Mononuclear cell (primary cell): ENCODE results near the gene ARID3C. TPM values are rescaled to one million over a fixed set of nuclear protein-coding genes. Genes with fewer than 3 reads are reported as not detected.

Experiments used
- H3K27me3 ChIP-seq: 2 replicates; pipeline ENCODE4 v1.6.0; 2011; ENCODE audit warnings: low read length, control low read depth; ENCODE audit not compliant: insufficient read depth
- H3K4me1 ChIP-seq: 2 replicates; pipeline ENCODE4 v1.5.1; 2011; ENCODE audit warnings: mild to moderate bottlenecking, low read length, control low read depth; ENCODE audit not compliant: insufficient read depth
- H3K4me3 ChIP-seq: 2 replicates; pipeline ENCODE4 v1.5.1; 2011; ENCODE audit warnings: mild to moderate bottlenecking, low read length, moderate library complexity
- H3K9me3 ChIP-seq: 2 replicates; pipeline ENCODE4 v1.5.1; 2011; ENCODE audit warnings: low read depth, mild to moderate bottlenecking, control low read depth, low read length
- total RNA-seq: library from RNA; depleted of rRNA; stranded (reverse); fragments of >200 nt; gene quantifications from one replicate; pipeline ENCODE4 v1.2.3, GENCODE V29; 2012

Gene ARID3C
- total RNA-seq, 1 donor, result not detected

- no peak overlapping the region for H3K4me3 ChIP-seq
- no peaks in the 10 kb centered on the region for H3K9me3 ChIP-seq
- no peaks in the 10 kb centered on the region for H3K4me1 ChIP-seq
- H3K27me3 ChIP-seq, result peaks cover under 1% of the 10 kb centered on the region
These were observed 26.8 kb downstream of the ARID3C start for GRCh38 chr9:34601937-34602573.

GRCh38 chr9:34600908-34601307 is 28.0 kb downstream of the ARID3C start:
- H3K4me3 ChIP-seq, result no peak overlapping the region
- peaks cover 2% of the 10 kb centered on the region for H3K27me3 ChIP-seq
- no peaks in the 10 kb centered on the region for H3K4me1 ChIP-seq
- no peaks in the 10 kb centered on the region for H3K9me3 ChIP-seq

GRCh38 chr9:34599546-34599945 is 29.3 kb downstream of the ARID3C start:
- Histone ChIP-seq H3K4me3 (no peak overlapping the region), H3K27me3 (peaks cover 9% of the 10 kb centered on the region), H3K9me3 (no peaks in the 10 kb centered on the region), H3K4me1 (no peaks in the 10 kb centered on the region)

GRCh38 chr9:34594177-34594576 is 34.7 kb downstream of the ARID3C start:
- Histone ChIP-seq H3K9me3 (no peaks in the 10 kb centered on the region), H3K27me3 (peaks cover 51% of the 10 kb centered on the region)

GRCh38 chr9:34592895-34593601 is 35.8 kb downstream of the ARID3C start:
- H3K4me1 ChIP-seq, result peaks cover 34% of the 10 kb centered on the region
- H3K4me3 ChIP-seq, result no peak overlapping the region
- H3K27me3 ChIP-seq, result peaks cover 62% of the 10 kb centered on the region
- no peaks in the 10 kb centered on the region for H3K9me3 ChIP-seq

More at GRCh38 chr9:34594177-34594576, 34.7 kb downstream of the ARID3C start:
- H3K4me1 ChIP-seq, result peaks cover 34% of the 10 kb centered on the region
- H3K4me3 ChIP-seq, result no peak overlapping the region

GRCh38 chr9:34591917-34592866 is 36.7 kb downstream of the ARID3C start:
- Histone ChIP-seq H3K4me3 (no peak overlapping the region), H3K4me1 (peaks cover 34% of the 10 kb centered on the region), H3K9me3 (no peaks in the 10 kb centered on the region), H3K27me3 (peaks cover 71% of the 10 kb centered on the region)

- Histone ChIP-seq H3K9me3 (no peaks in the 10 kb centered on the region), H3K4me1 (peaks cover 34% of the 10 kb centered on the region), H3K27me3 (peaks cover 77% of the 10 kb centered on the region), H3K4me3 (peak overlapping the region; percentile 19)
These were observed 37.5 kb downstream of the ARID3C start for GRCh38 chr9:34591248-34591916.

- no peaks in the 10 kb centered on the region for H3K9me3 ChIP-seq
- H3K27me3 ChIP-seq, result peaks cover 84% of the 10 kb centered on the region
- H3K4me1 ChIP-seq, result peaks cover 34% of the 10 kb centered on the region
- H3K4me3 ChIP-seq, result peak overlapping the region; percentile 19
These were observed 38.3 kb downstream of the ARID3C start for GRCh38 chr9:34590381-34591247.

- Histone ChIP-seq H3K4me3 (no peak within 1 kb of the TSS), H3K9me3 (no peaks in the 10 kb centered on the region), H3K27me3 (peaks cover 83% of the 10 kb centered on the region), H3K4me1 (peaks cover 34% of the 10 kb centered on the region)
These were observed 39.1 kb downstream of the ARID3C start, which contains the start of gene CNTFR for GRCh38 chr9:34589636-34590380. Gene CNTFR, minus strand, starts transcription at chr9:34589724. Its CDS starts 20,743 bp downstream, at chr9:34568981.

- Histone ChIP-seq H3K27me3 (peaks cover 82% of the 10 kb centered on the region), H3K4me1 (peaks cover 34% of the 10 kb centered on the region), H3K9me3 (no peaks in the 10 kb centered on the region), H3K4me3 (no peak overlapping the region)
These were observed 39.9 kb downstream of the ARID3C start for GRCh38 chr9:34588671-34589635.

GRCh38 chr9:34587271-34587670 is 41.6 kb downstream of the ARID3C start:
- no peak overlapping the region for H3K4me3 ChIP-seq
- no peaks in the 10 kb centered on the region for H3K9me3 ChIP-seq
- peaks cover 26% of the 10 kb centered on the region for H3K4me1 ChIP-seq
- peaks cover 74% of the 10 kb centered on the region for H3K27me3 ChIP-seq

GRCh38 chr9:34585946-34586669 is 42.8 kb downstream of the ARID3C start:
- Histone ChIP-seq H3K27me3 (peaks cover 72% of the 10 kb centered on the region), H3K4me3 (no peak overlapping the region), H3K9me3 (no peaks in the 10 kb centered on the region), H3K4me1 (peaks cover 14% of the 10 kb centered on the region)
